Liver (tissue), 9 donors: ENCODE results near the gene NFRKB. TPM values are rescaled to one million over a fixed set of nuclear protein-coding genes. Genes with fewer than 3 reads are reported as not detected.
A peak's percentile ranks its signal among the peaks of the same experiment; 100 is the strongest.

Source experiments
- DNase-seq: peaks from one replicate; pipeline ENCODE4 v3.0.0-alpha.2; 2017; ENCODE audit warnings: low spot score
- H3K27ac ChIP-seq, 2 donors: one replicate each; pipeline ENCODE4 v1.7.0; 2013; ENCODE audit warnings: inconsistent platforms in 2 of 2, low read length in 2 of 2, control low read depth in 1 of 2, low read depth in 1 of 2, mild to moderate bottlenecking in 1 of 2
- H3K27me3 ChIP-seq, 4 donors: one replicate each; pipeline versions ENCODE4 v1.6.1 to v1.7.0; 2013; ENCODE audit warnings: low read length in 3 of 4, inconsistent platforms in 1 of 4, mild to moderate bottlenecking in 1 of 4, moderate library complexity in 1 of 4; ENCODE audit not compliant: control insufficient read depth in 4 of 4, insufficient read depth in 4 of 4
- H3K36me3 ChIP-seq, 4 donors: one replicate each; pipeline versions ENCODE4 v1.6.1 to v1.7.0; 2013; ENCODE audit warnings: low read length in 3 of 4, mild to moderate bottlenecking in 3 of 4, low read depth in 1 of 4, moderate library complexity in 1 of 4; ENCODE audit not compliant: control insufficient read depth in 4 of 4, insufficient read depth in 3 of 4
- H3K4me1 ChIP-seq, 4 donors: one replicate each; pipeline versions ENCODE4 v1.6.1 to v1.7.0; 2013; ENCODE audit warnings: low read length in 3 of 4, mild to moderate bottlenecking in 3 of 4, moderate library complexity in 1 of 4; ENCODE audit not compliant: control insufficient read depth in 4 of 4, insufficient read depth in 4 of 4
- H3K4me3 ChIP-seq, 3 donors: one replicate each; pipeline versions ENCODE4 v1.6.1 to v1.7.0; 2013; ENCODE audit warnings: low read length in 3 of 3, control low read depth in 1 of 3, low read depth in 1 of 3, mild to moderate bottlenecking in 1 of 3
- H3K9ac ChIP-seq, 2 donors: one replicate each; pipeline ENCODE4 v1.7.0; 2013; ENCODE audit warnings: low read length in 2 of 2, mild to moderate bottlenecking in 2 of 2, moderate library complexity in 2 of 2, control low read depth in 1 of 2, low read depth in 1 of 2
- H3K9me3 ChIP-seq, 4 donors: one replicate each; pipeline versions ENCODE4 v1.6.1 to v1.7.0; 2013; ENCODE audit warnings: low read length in 3 of 4; ENCODE audit not compliant: control insufficient read depth in 4 of 4
- EGR1 ChIP-seq, 2 donors: IDR thresholded peaks; 2 replicates each; pipeline ENCODE4 v1.6.1; 2016 to 2018; ENCODE audit warnings: antibody characterized with exemption in 2 of 2, low read depth in 2 of 2
- FOXA1 ChIP-seq: IDR thresholded peaks from 2 replicates; pipeline ENCODE4 v1.6.1; 2016; ENCODE audit warnings: antibody characterized with exemption
- GABPA ChIP-seq, 2 donors: IDR thresholded peaks in 1 of 2; conservative IDR thresholded peaks in 1 of 2; 2 replicates each; pipeline ENCODE4 v1.6.1; 2016; ENCODE audit warnings: antibody characterized with exemption in 2 of 2, mild to moderate bottlenecking in 1 of 2, moderate library complexity in 1 of 2
- HNF4A ChIP-seq, 2 donors: conservative IDR thresholded peaks; 2 replicates each; pipeline ENCODE4 v1.6.1; 2016; ENCODE audit warnings: antibody characterized with exemption in 2 of 2, mild to moderate bottlenecking in 2 of 2
- HNF4G ChIP-seq: IDR thresholded peaks from 2 replicates; pipeline ENCODE4 v1.6.1; 2016; ENCODE audit warnings: antibody characterized with exemption
- JUND ChIP-seq, 2 donors: IDR thresholded peaks; 2 replicates each; pipeline ENCODE4 v1.6.1; 2016; ENCODE audit warnings: antibody characterized with exemption in 2 of 2
- NR2F2 ChIP-seq: IDR thresholded peaks from 2 replicates; pipeline ENCODE4 v1.6.1; 2016; ENCODE audit warnings: antibody characterized with exemption
- RAD21 ChIP-seq, 2 donors: IDR thresholded peaks; 2 replicates each; pipeline ENCODE4 v1.6.1; 2016; ENCODE audit warnings: antibody characterized with exemption in 2 of 2, mild to moderate bottlenecking in 2 of 2
- RXRA ChIP-seq, 2 donors: IDR thresholded peaks; 2 replicates each; pipeline ENCODE4 v1.6.1; 2017 to 2018; ENCODE audit warnings: antibody characterized with exemption in 2 of 2, mild to moderate bottlenecking in 1 of 2
- TAF1 ChIP-seq: conservative IDR thresholded peaks from 2 replicates; pipeline ENCODE4 v1.6.1; 2016; ENCODE audit warnings: antibody characterized with exemption, mild to moderate bottlenecking
- YY1 ChIP-seq: IDR thresholded peaks from 2 replicates; pipeline ENCODE4 v1.6.1; 2016; ENCODE audit warnings: antibody characterized with exemption, mild to moderate bottlenecking
- WGBS: extraction: QIAGEN DNeasy Blood & Tissue Kit; methylation state at CpG from one replicate; pipeline ENCODE4 v1.1.7; 2013; 5-methylcytosine and 5-hydroxymethylcytosine counted together
- polyA plus RNA-seq, 2 donors: library from polyadenylated mRNA; stranded (reverse) in 1 of 2; unstranded in 1 of 2; fragments of 200-250 nt in 1 of 2; fragments of >200 nt in 1 of 2; fragmentation: Nextera tagmentation in 1 of 2; extraction: Ambion mirVana in 1 of 2; gene quantifications; one replicate each; pipeline versions ENCODE4 v1.2.1 to v1.2.3, GENCODE V29; 2013 to 2015
- total RNA-seq, 2 donors: library from RNA; depleted of rRNA; stranded (reverse); fragments of >200 nt; gene quantifications; one replicate each; pipeline ENCODE4 v1.2.3, GENCODE V29; 2014
- TF ChIP-seq, protein P1 (sequence below): IDR thresholded peaks from 2 replicates; pipeline ENCODE4 v1.6.1; 2016; ENCODE audit warnings: antibody characterized with exemption, mild to moderate bottlenecking
- TF ChIP-seq, protein P2 (sequence below): IDR thresholded peaks from 2 replicates; pipeline ENCODE4 v1.6.1; 2016; ENCODE audit warnings: antibody characterized with exemption
- TF ChIP-seq, protein P3 (sequence below): IDR thresholded peaks from 2 replicates; pipeline ENCODE4 v1.6.1; 2016; ENCODE audit warnings: antibody characterized with exemption
- TF ChIP-seq, protein P4 (sequence below): fragments of 150-350 bp; IDR thresholded peaks from 2 replicates; pipeline ENCODE4 v1.5.1; 2017; ENCODE audit warnings: improper control_type of control experiment, low read depth, low read length; ENCODE audit not compliant: missing input control
- donor health status: healthy.
- donor health status: healthy.
- donor health status: healthy.
- donor health status: healthy.
- donor health status: healthy.

The NFRKB gene
- total and polyA plus RNA-seq, 4 donors = 5.2 to 20.1 (median 8.9) TPM

DNA sequence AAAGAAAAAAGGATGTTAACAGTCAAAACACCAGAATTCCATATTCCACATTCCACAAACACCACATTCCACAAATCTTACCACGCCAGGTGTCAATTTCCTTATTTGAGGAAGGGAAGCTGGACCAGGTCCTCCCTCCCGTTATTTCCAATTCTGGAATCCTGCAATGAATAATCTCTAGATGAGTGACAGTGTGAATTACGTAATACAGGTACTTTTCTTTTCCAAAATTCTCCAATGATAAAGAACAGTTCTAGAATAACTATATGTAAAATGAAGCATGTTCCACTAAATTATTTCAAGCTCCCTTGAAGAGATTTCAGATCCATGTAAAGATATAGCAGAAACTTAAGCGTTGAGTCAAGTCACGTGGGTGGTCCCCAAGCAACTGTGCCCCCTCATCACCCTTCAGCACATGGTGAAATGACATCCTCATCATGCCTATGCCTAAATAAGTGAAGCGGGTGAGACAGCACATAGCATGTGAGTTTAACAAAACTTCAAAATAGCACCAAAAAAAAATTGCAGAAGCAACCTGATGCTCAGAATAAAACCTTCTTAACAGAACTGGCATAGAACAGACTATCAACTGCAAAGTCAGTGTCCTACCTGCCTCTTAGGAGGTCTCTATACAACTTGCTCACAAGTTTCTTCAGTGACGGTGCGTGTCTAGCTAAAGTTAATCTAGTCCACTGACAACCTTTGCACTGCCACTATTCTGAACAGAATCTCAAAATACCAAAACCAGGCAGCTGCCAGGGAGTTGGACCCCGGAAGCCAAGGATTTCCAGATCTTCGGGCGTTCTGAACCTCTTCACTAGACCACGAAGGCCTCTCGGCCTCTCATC lies 876 bp downstream of the NFRKB start:
- peaks cover 2 to 34% (median 14%) of the 10 kb centered on the region in 4 donors for H3K36me3 ChIP-seq
- 22% methylated on average over 13 of the region's 13 CpGs for WGBS
- DNase-seq = no peak

DNA sequence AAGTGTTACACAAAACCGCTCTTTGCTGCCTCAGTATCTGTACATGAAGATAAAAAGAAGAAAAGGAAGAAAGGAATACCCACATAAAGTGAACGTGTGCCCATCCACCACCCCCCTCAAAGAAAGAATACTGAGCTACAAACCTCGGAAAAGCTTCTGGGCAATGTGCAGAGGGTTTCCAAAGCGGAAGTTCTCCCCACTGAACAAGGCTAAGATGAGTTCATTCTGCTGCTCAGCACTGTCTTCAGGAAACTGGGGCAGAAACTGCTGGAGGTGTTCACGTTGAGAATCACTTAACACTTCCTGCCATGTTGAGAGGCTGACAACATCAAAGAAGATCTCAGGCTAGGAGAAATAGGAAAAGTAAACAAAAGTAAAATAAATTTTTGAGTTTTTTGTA lies 6.9 kb downstream of the NFRKB start:
- TF ChIP-seq YY1 (no peak), EGR1 (IDR thresholded peaks at IDR 0.05; ENCODE audit: low read depth in 2 of 2) (no peak), GABPA (IDR thresholded peaks at IDR 0.05 in 1 of 2, conservative IDR thresholded peaks at IDR 0.05 in 1 of 2) (no peak), FOXA1 (no peak), HNF4G (no peak), JUND (IDR thresholded peaks at IDR 0.05) (no peak), NR2F2 (no peak), TAF1 (no peak), HNF4A (conservative IDR thresholded peaks at IDR 0.05) (no peak), RAD21 (IDR thresholded peaks at IDR 0.05) (no peak), RXRA (IDR thresholded peaks at IDR 0.05) (no peak)
- TF ChIP-seq, protein P1, sequence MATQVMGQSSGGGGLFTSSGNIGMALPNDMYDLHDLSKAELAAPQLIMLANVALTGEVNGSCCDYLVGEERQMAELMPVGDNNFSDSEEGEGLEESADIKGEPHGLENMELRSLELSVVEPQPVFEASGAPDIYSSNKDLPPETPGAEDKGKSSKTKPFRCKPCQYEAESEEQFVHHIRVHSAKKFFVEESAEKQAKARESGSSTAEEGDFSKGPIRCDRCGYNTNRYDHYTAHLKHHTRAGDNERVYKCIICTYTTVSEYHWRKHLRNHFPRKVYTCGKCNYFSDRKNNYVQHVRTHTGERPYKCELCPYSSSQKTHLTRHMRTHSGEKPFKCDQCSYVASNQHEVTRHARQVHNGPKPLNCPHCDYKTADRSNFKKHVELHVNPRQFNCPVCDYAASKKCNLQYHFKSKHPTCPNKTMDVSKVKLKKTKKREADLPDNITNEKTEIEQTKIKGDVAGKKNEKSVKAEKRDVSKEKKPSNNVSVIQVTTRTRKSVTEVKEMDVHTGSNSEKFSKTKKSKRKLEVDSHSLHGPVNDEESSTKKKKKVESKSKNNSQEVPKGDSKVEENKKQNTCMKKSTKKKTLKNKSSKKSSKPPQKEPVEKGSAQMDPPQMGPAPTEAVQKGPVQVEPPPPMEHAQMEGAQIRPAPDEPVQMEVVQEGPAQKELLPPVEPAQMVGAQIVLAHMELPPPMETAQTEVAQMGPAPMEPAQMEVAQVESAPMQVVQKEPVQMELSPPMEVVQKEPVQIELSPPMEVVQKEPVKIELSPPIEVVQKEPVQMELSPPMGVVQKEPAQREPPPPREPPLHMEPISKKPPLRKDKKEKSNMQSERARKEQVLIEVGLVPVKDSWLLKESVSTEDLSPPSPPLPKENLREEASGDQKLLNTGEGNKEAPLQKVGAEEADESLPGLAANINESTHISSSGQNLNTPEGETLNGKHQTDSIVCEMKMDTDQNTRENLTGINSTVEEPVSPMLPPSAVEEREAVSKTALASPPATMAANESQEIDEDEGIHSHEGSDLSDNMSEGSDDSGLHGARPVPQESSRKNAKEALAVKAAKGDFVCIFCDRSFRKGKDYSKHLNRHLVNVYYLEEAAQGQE = no peak
- TF ChIP-seq, protein P2, sequence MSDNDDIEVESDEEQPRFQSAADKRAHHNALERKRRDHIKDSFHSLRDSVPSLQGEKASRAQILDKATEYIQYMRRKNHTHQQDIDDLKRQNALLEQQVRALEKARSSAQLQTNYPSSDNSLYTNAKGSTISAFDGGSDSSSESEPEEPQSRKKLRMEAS = no peak

More for the DNA sequence above, 876 bp downstream of the NFRKB start:
- Histone ChIP-seq H3K4me1 (peaks cover 0 to 15% (median 13%) of the 10 kb centered on the region in 4 donors), H3K4me3 (peak overlapping the region; percentile 96 to 99 (median 97)), H3K27ac (peak overlapping the region; percentile 78 to 82), H3K9ac (peak overlapping the region; percentile 34 to 84), H3K27me3 (no peaks in the 10 kb centered on the region), H3K9me3 (no peaks in the 10 kb centered on the region)
- TF ChIP-seq RXRA (IDR thresholded peaks at IDR 0.05) (no peak), HNF4A (conservative IDR thresholded peaks at IDR 0.05) (no peak), EGR1 (IDR thresholded peaks at IDR 0.05; ENCODE audit: low read depth in 2 of 2) (no peak), RAD21 (IDR thresholded peaks at IDR 0.05) (no peak), JUND (IDR thresholded peaks at IDR 0.05) (no peak), TAF1 (no peak), GABPA (IDR thresholded peaks at IDR 0.05 in 1 of 2, conservative IDR thresholded peaks at IDR 0.05 in 1 of 2) (no peak), NR2F2 (no peak), YY1 (no peak)
- TF ChIP-seq, protein P3, sequence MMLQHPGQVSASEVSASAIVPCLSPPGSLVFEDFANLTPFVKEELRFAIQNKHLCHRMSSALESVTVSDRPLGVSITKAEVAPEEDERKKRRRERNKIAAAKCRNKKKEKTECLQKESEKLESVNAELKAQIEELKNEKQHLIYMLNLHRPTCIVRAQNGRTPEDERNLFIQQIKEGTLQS = no peak
- TF ChIP-seq, protein P1 = no peak
- TF ChIP-seq, protein P4, sequence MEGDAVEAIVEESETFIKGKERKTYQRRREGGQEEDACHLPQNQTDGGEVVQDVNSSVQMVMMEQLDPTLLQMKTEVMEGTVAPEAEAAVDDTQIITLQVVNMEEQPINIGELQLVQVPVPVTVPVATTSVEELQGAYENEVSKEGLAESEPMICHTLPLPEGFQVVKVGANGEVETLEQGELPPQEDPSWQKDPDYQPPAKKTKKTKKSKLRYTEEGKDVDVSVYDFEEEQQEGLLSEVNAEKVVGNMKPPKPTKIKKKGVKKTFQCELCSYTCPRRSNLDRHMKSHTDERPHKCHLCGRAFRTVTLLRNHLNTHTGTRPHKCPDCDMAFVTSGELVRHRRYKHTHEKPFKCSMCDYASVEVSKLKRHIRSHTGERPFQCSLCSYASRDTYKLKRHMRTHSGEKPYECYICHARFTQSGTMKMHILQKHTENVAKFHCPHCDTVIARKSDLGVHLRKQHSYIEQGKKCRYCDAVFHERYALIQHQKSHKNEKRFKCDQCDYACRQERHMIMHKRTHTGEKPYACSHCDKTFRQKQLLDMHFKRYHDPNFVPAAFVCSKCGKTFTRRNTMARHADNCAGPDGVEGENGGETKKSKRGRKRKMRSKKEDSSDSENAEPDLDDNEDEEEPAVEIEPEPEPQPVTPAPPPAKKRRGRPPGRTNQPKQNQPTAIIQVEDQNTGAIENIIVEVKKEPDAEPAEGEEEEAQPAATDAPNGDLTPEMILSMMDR = no peak

More for the DNA sequence above, 6.9 kb downstream of the NFRKB start:
- H3K4me1 ChIP-seq = no peaks in the 10 kb centered on the region
- H3K27me3 ChIP-seq = no peaks in the 10 kb centered on the region
- H3K27ac ChIP-seq = no peak overlapping the region
- no peak overlapping the region for H3K9ac ChIP-seq
- H3K9me3 ChIP-seq = no peaks in the 10 kb centered on the region
- DNase-seq = no peak
- H3K36me3 ChIP-seq = peaks cover 7 to 83% (median 61%) of the 10 kb centered on the region in 4 donors
- 89% methylated on average over 5 of the region's 5 CpGs for whole genome bisulfite sequencing
- H3K4me3 ChIP-seq = no peak overlapping the region
